ENCODE data around the gene TMEM132C. TPM values are rescaled to one million over a fixed set of nuclear protein-coding genes. Genes with fewer than 3 reads are reported as not detected.

The TMEM132C gene
- polyA plus RNA-seq, 1 donor, result 1.3 TPM

DNA sequence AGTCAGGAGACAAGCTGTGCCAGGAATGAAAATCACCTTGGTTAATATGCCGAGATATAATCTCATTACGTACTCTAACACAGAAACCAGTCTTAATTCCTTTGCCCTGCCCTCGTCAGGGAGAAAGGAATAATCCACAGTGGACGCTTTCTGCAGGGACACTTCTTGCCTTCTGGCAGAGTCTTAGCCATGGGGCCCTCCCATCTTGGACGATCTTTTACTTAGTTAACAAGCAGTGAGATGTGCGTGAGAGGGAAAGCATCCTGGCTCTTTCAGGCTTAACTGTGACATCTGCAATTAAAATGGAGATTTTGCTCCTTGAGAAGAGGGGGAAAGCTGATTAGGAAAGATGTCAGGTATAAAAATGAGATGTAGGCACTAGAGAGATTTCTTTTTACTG is 246.4 kb downstream of the TMEM132C start:
- H3K27me3 ChIP-seq (ENCODE audit: control insufficient read depth, insufficient read depth, low read length), result no peaks in the 10 kb centered on the region
- 79% methylated on average over 3 of the region's 6 CpGs for WGBS (ENCODE audit: insufficient coverage, low lambda C conversion rate)
- H3K4me3 ChIP-seq (ENCODE audit: low read length), result no peak overlapping the region
- peak in 1 of 2 donors; percentile 3 for DNase-seq
- no peak overlapping the region for H3K27ac ChIP-seq (ENCODE audit: low read length)
- no peaks in the 10 kb centered on the region for H3K36me3 ChIP-seq (ENCODE audit: control insufficient read depth, insufficient read depth, low read length)
- no peaks in the 10 kb centered on the region for H3K4me1 ChIP-seq (ENCODE audit: control insufficient read depth, insufficient read depth, low read length)
- H3K9me3 ChIP-seq (ENCODE audit: control insufficient read depth, low read depth, low read length), result peaks cover 12% of the 10 kb centered on the region

DNA sequence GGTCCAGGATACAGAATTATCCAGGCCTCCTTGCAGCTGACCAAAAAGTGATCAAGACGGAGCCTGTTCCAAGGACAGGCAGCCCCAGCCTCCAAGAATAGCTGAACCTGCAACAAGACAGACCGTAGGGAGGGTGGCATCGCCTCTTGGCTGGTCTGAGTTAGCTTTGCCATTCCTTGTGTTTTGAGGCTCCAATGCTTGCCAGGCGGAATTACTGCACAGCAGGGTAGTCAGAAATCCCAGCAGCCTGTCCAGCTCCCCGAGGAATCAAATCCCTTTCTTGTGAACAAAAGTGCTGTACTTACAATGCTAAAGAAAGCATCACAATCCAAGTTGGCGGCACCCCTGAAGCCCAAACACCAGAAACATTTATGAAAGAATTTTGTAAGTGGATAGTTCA is 246.9 kb downstream of the TMEM132C start:
- WGBS (ENCODE audit: insufficient coverage, low lambda C conversion rate), result no CpG with 5 or more reads among the region's 6 CpGs
- H3K4me3 ChIP-seq (ENCODE audit: low read length), result no peak overlapping the region
- DNase-seq, result no peak
- H3K9me3 ChIP-seq (ENCODE audit: control insufficient read depth, low read depth, low read length), result peaks cover 10% of the 10 kb centered on the region
- H3K27ac ChIP-seq (ENCODE audit: low read length), result no peak overlapping the region
- no peaks in the 10 kb centered on the region for H3K4me1 ChIP-seq (ENCODE audit: control insufficient read depth, insufficient read depth, low read length)
- no peaks in the 10 kb centered on the region for H3K36me3 ChIP-seq (ENCODE audit: control insufficient read depth, insufficient read depth, low read length)
- H3K27me3 ChIP-seq (ENCODE audit: control insufficient read depth, insufficient read depth, low read length), result no peaks in the 10 kb centered on the region

DNA sequence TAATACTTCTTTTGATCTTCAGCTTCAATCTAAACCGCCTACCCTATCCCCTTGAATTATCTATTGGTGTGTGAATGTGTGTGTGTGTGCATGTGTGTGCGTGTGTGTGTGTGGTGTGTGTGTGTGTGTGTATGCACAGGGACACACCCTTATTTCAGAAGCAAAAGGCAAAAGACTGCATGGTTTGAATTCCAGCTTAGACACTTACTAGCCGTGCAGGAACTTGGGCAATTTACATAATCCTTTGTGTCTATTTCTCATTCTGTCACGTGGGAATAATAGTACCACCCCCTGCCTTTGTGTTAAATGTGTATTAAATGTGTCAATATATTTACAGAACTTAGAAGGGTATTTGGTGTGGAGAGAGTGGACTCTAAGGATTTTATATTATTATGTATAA is 251.7 kb downstream of the TMEM132C start:
- H3K4me1 ChIP-seq (ENCODE audit: control insufficient read depth, insufficient read depth, low read length), result no peaks in the 10 kb centered on the region
- no CpG with 5 or more reads among the region's 4 CpGs for WGBS (ENCODE audit: insufficient coverage, low lambda C conversion rate)
- no peaks in the 10 kb centered on the region for H3K27me3 ChIP-seq (ENCODE audit: control insufficient read depth, insufficient read depth, low read length)
- no peak overlapping the region for H3K27ac ChIP-seq (ENCODE audit: low read length)
- no peaks in the 10 kb centered on the region for H3K36me3 ChIP-seq (ENCODE audit: control insufficient read depth, insufficient read depth, low read length)
- H3K9me3 ChIP-seq (ENCODE audit: control insufficient read depth, low read depth, low read length), result no peaks in the 10 kb centered on the region
- no peak for DNase-seq
- H3K4me3 ChIP-seq (ENCODE audit: low read length), result no peak overlapping the region

DNA sequence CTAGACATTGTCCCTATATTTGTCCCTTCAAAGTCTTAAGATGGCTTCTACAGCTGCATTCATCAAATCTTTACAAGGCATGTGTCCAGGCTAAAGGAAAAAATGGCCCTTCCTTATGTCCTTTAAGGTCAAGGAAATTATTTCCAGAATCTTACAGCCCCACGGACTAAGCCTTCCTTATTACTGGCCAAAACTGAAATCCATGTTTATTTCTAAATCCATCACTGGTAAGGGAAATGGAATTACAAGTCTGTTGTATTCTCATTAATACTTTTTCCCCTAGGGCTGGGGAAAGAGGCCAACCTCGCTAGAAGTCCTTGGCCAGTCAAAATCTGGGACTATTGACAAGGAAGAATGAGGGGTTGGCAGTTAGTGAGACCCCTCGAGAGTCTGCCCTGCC is 252.5 kb downstream of the TMEM132C start:
- H3K4me3 ChIP-seq (ENCODE audit: low read length), result no peak overlapping the region
- no peaks in the 10 kb centered on the region for H3K27me3 ChIP-seq (ENCODE audit: control insufficient read depth, insufficient read depth, low read length)
- DNase-seq, result no peak
- no peaks in the 10 kb centered on the region for H3K36me3 ChIP-seq (ENCODE audit: control insufficient read depth, insufficient read depth, low read length)
- H3K27ac ChIP-seq (ENCODE audit: low read length), result no peak overlapping the region
- H3K9me3 ChIP-seq (ENCODE audit: control insufficient read depth, low read depth, low read length), result no peaks in the 10 kb centered on the region
- no CpG with 5 or more reads among the region's 3 CpGs for WGBS (ENCODE audit: insufficient coverage, low lambda C conversion rate)
- no peaks in the 10 kb centered on the region for H3K4me1 ChIP-seq (ENCODE audit: control insufficient read depth, insufficient read depth, low read length)

DNA sequence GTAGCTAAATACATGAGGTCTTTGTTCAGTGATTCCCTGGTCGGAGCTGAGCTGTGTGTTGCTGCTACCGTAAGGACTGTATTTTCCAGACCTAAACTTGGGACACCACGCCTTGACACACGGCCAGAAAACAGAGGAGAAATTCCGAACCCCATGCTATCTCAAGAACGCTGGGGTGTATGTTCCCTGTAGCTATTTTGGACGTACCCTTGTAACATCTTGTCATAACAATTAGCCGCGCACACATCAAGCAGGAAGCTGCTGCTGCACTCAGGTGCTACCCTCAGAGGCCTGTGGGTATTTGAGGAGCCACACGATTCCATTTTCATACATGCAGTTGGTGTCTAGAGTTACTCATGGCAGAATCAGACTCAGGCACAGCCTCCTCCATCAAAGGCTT is 255.0 kb downstream of the TMEM132C start:
- no peaks in the 10 kb centered on the region for H3K27me3 ChIP-seq (ENCODE audit: control insufficient read depth, insufficient read depth, low read length)
- H3K4me3 ChIP-seq (ENCODE audit: low read length), result no peak overlapping the region
- no peaks in the 10 kb centered on the region for H3K9me3 ChIP-seq (ENCODE audit: control insufficient read depth, low read depth, low read length)
- no peak for DNase-seq
- no CpG with 5 or more reads among the region's 10 CpGs for WGBS (ENCODE audit: insufficient coverage, low lambda C conversion rate)
- H3K36me3 ChIP-seq (ENCODE audit: control insufficient read depth, insufficient read depth, low read length), result no peaks in the 10 kb centered on the region
- no peak overlapping the region for H3K27ac ChIP-seq (ENCODE audit: low read length)
- H3K4me1 ChIP-seq (ENCODE audit: control insufficient read depth, insufficient read depth, low read length), result no peaks in the 10 kb centered on the region

DNA sequence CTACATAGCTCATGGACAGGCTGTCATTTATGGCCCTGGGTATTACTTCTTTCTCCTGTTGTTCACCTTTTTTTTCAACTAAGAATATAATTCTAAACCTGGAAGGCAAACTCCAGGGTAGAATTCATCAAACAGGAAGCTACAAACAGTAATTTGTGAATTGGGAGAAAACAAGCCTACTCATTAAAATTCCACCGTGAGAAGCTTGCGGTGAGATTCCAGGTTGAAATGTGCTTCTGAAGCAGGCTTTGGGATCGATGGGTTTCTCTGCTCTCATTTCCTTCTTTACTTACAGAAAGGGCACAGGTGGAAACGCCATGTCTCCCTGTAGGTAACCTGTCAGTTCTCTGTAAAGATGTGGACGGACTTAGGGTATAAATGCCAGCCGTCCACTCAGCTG is 257.5 kb downstream of the TMEM132C start:
- no peaks in the 10 kb centered on the region for H3K36me3 ChIP-seq (ENCODE audit: control insufficient read depth, insufficient read depth, low read length)
- no peak overlapping the region for H3K27ac ChIP-seq (ENCODE audit: low read length)
- no peak overlapping the region for H3K4me3 ChIP-seq (ENCODE audit: low read length)
- no peaks in the 10 kb centered on the region for H3K27me3 ChIP-seq (ENCODE audit: control insufficient read depth, insufficient read depth, low read length)
- no peak for DNase-seq
- WGBS (ENCODE audit: insufficient coverage, low lambda C conversion rate), result 70% methylated on average over 3 of the region's 6 CpGs
- no peaks in the 10 kb centered on the region for H3K4me1 ChIP-seq (ENCODE audit: control insufficient read depth, insufficient read depth, low read length)
- no peaks in the 10 kb centered on the region for H3K9me3 ChIP-seq (ENCODE audit: control insufficient read depth, low read depth, low read length)

DNA sequence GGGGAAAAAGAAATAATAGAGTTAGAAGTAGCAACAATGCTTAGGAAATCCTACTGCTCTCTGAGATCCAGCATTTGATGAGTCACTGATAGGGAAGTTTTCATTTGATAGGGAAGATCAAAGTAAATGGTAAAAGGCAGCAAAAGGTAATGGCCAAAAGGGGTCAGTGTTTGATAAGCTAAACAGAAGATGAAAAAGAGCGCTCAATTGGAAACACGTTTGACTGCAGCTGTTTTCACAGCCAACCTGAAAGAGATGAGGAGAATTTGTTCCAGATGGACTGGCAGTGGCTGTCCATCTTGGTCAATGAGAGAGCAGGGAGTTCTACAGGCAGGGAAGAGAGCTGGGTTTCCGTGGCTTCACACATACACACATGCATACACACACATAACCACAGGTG is 264.2 kb downstream of the TMEM132C start:
- DNase-seq, result no peak
- no CpG with 5 or more reads among the region's 3 CpGs for WGBS (ENCODE audit: insufficient coverage, low lambda C conversion rate)
- no peaks in the 10 kb centered on the region for H3K27me3 ChIP-seq (ENCODE audit: control insufficient read depth, insufficient read depth, low read length)

DNA sequence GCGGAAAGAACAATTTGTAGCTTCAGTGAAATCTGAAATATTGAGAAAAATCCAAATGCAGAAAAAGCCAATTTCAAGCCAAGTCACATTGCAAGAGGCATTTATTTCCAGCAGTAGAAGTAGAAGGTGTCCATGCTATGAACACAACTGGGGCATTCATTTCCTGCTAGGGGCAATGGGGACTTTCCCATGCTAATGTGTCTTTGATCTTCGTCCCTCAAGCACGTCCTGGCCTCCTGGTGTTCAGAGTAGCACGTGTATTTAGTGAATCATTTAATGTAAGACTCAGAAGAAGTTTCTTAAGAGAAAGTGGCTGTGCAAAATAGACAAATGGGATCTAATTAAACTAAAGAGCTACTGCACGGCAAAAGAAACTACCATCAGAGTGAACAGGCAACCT is 267.9 kb downstream of the TMEM132C start:
- Histone ChIP-seq H3K4me1 (ENCODE audit: control insufficient read depth, insufficient read depth, low read length) (no peaks in the 10 kb centered on the region), H3K9me3 (ENCODE audit: control insufficient read depth, low read depth, low read length) (no peaks in the 10 kb centered on the region), H3K4me3 (ENCODE audit: low read length) (no peak overlapping the region), H3K36me3 (ENCODE audit: control insufficient read depth, insufficient read depth, low read length) (no peaks in the 10 kb centered on the region), H3K27ac (ENCODE audit: low read length) (no peak overlapping the region), H3K27me3 (ENCODE audit: control insufficient read depth, insufficient read depth, low read length) (no peaks in the 10 kb centered on the region)
- WGBS (ENCODE audit: insufficient coverage, low lambda C conversion rate), result no CpG with 5 or more reads among the region's 5 CpGs
- DNase-seq, result no peak

More for the DNA sequence above, 264.2 kb downstream of the TMEM132C start:
- H3K4me3 ChIP-seq (ENCODE audit: low read length), result no peak overlapping the region
- no peaks in the 10 kb centered on the region for H3K9me3 ChIP-seq (ENCODE audit: control insufficient read depth, low read depth, low read length)
- H3K27ac ChIP-seq (ENCODE audit: low read length), result no peak overlapping the region
- H3K36me3 ChIP-seq (ENCODE audit: control insufficient read depth, insufficient read depth, low read length), result no peaks in the 10 kb centered on the region
- H3K4me1 ChIP-seq (ENCODE audit: control insufficient read depth, insufficient read depth, low read length), result no peaks in the 10 kb centered on the region

DNA sequence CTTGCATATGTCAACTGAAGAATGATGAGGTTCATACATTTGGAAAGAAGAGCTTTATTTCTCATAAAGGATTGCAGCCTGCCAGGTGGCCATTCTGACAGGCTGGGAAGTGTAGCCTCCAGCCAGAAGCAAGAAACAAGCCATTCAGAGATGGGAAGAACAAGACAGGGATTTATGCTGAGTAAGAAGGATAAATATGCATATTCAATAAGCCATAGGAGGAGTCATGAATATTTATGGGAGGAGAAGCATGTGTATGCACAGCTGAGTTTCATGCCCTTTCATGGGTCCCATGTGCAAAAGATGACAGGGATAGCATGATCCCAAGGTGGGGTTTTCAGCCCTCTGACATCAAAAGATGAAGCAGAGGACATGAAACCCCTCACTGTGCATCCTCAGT is 269.8 kb downstream of the TMEM132C start:
- Histone ChIP-seq H3K9me3 (ENCODE audit: control insufficient read depth, low read depth, low read length) (no peaks in the 10 kb centered on the region), H3K27me3 (ENCODE audit: control insufficient read depth, insufficient read depth, low read length) (no peaks in the 10 kb centered on the region), H3K4me1 (ENCODE audit: control insufficient read depth, insufficient read depth, low read length) (no peaks in the 10 kb centered on the region), H3K36me3 (ENCODE audit: control insufficient read depth, insufficient read depth, low read length) (no peaks in the 10 kb centered on the region), H3K4me3 (ENCODE audit: low read length) (no peak overlapping the region), H3K27ac (ENCODE audit: low read length) (no peak overlapping the region)
- DNase-seq, result no peak

DNA sequence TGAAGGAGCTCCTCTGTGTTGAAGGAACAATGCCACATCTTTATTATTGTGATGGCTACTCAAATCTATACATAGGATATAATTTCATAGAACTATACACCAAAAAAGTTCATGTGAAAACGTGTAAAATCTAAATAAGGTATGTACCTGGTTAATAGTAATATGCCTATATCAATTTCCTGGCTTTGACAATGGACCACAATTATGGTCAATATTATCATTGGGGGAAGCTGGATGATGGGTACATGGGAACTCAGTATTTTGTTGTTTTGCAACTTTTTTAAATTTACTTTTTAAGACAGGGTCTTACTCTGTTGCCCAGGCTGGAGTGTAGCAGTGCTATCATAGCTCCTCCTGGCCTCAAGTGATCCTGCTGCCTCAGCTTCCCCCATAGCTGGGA is 270.7 kb downstream of the TMEM132C start:
- no CpG with 5 or more reads among the region's 1 CpG for whole genome bisulfite sequencing (ENCODE audit: insufficient coverage, low lambda C conversion rate)
- H3K36me3 ChIP-seq (ENCODE audit: control insufficient read depth, insufficient read depth, low read length), result no peaks in the 10 kb centered on the region
- no peak overlapping the region for H3K4me3 ChIP-seq (ENCODE audit: low read length)
- H3K27me3 ChIP-seq (ENCODE audit: control insufficient read depth, insufficient read depth, low read length), result no peaks in the 10 kb centered on the region
- no peak overlapping the region for H3K27ac ChIP-seq (ENCODE audit: low read length)
- DNase-seq, result no peak
- H3K4me1 ChIP-seq (ENCODE audit: control insufficient read depth, insufficient read depth, low read length), result no peaks in the 10 kb centered on the region
- H3K9me3 ChIP-seq (ENCODE audit: control insufficient read depth, low read depth, low read length), result no peaks in the 10 kb centered on the region

DNA sequence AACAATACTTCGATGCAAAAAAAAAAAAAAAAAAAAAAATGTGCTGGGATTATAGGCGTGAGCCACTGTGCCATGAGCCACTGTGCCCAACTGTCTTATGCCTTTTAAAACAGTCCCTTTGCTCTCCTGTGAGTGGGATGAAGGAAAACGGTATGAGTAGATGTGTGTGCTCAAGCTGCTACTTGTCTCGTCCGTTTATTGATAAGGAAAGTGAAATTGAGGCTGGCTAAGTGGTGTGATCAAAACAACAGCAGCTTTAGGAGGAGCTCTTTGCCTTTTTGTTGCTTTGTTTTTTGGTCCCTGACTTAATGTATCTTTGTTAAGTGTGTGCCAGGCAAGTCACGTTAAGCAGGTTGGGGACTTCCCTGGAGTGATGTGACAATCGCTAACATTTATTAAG is 275.9 kb downstream of the TMEM132C start:
- Histone ChIP-seq H3K36me3 (ENCODE audit: control insufficient read depth, insufficient read depth, low read length) (no peaks in the 10 kb centered on the region), H3K9me3 (ENCODE audit: control insufficient read depth, low read depth, low read length) (no peaks in the 10 kb centered on the region), H3K27me3 (ENCODE audit: control insufficient read depth, insufficient read depth, low read length) (no peaks in the 10 kb centered on the region), H3K27ac (ENCODE audit: low read length) (no peak overlapping the region), H3K4me3 (ENCODE audit: low read length) (no peak overlapping the region), H3K4me1 (ENCODE audit: control insufficient read depth, insufficient read depth, low read length) (no peaks in the 10 kb centered on the region)
- no peak for DNase-seq
- WGBS (ENCODE audit: insufficient coverage, low lambda C conversion rate), result 70% methylated on average over 2 of the region's 7 CpGs

Measured in large intestine (tissue), 3 donors.